Glutamatergic neuron (in vitro differentiated cells): Measurements from ENCODE around the gene FDXR. TPM values are rescaled to one million over a fixed set of nuclear protein-coding genes. Genes with fewer than 3 reads are reported as not detected.

ENCODE experiments used
- DNase-seq: peaks from one replicate; pipeline ENCODE4 v3.0.0; 2022
- H3K27ac Mint-ChIP-seq: one replicate; pipeline ENCODE4 v1.8.0; 2020; ENCODE audit warnings: mild to moderate bottlenecking, mixed read lengths, inconsistent platforms; ENCODE audit not compliant: unreplicated experiment
- H3K27me3 Mint-ChIP-seq: one replicate; pipeline ENCODE4 v1.8.0; 2020; ENCODE audit warnings: mild to moderate bottlenecking, moderate library complexity, mixed read lengths, inconsistent platforms; ENCODE audit not compliant: unreplicated experiment
- H3K36me3 Mint-ChIP-seq: one replicate; pipeline ENCODE4 v1.8.0; 2020; ENCODE audit warnings: mild to moderate bottlenecking, mixed read lengths, inconsistent platforms; ENCODE audit not compliant: unreplicated experiment
- H3K4me1 Mint-ChIP-seq: one replicate; pipeline ENCODE4 v1.8.0; 2020; ENCODE audit warnings: mild to moderate bottlenecking, low read depth, mixed read lengths, inconsistent platforms; ENCODE audit not compliant: unreplicated experiment
- H3K4me3 Mint-ChIP-seq: one replicate; pipeline ENCODE4 v1.8.0; 2020; ENCODE audit warnings: mild to moderate bottlenecking, mixed read lengths, inconsistent platforms; ENCODE audit not compliant: unreplicated experiment
- H3K9me3 Mint-ChIP-seq: one replicate; pipeline ENCODE4 v1.8.0; 2020; ENCODE audit warnings: mild to moderate bottlenecking, moderate library complexity, mixed read lengths, inconsistent platforms; ENCODE audit not compliant: unreplicated experiment
- long read RNA-seq: library from polyadenylated mRNA; unstranded; transcript quantifications from one replicate; pipeline ENCODE4 v2.0.0, GENCODE V29; 2020; ENCODE audit not compliant: unreplicated experiment
- total RNA-seq: library from RNA; stranded (reverse); fragmentation: NEBNext Ultra II Directional; extraction: Animal tissue kit (Norgen Biotek cat#: 25700); gene quantifications from one replicate; pipeline ENCODE4 v1.2.1, GENCODE V29; 2021; ENCODE audit not compliant: unreplicated experiment
- TF ChIP-seq, protein P1 (sequence below): fragments of 200-600 bp; sonication (generic); IDR thresholded peaks from one replicate; pipeline ENCODE4 v1.5.0; 2021; ENCODE audit not compliant: partially characterized antibody, unreplicated experiment

Gene FDXR, protein sequence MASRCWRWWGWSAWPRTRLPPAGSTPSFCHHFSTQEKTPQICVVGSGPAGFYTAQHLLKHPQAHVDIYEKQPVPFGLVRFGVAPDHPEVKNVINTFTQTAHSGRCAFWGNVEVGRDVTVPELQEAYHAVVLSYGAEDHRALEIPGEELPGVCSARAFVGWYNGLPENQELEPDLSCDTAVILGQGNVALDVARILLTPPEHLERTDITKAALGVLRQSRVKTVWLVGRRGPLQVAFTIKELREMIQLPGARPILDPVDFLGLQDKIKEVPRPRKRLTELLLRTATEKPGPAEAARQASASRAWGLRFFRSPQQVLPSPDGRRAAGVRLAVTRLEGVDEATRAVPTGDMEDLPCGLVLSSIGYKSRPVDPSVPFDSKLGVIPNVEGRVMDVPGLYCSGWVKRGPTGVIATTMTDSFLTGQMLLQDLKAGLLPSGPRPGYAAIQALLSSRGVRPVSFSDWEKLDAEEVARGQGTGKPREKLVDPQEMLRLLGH
- 12.1 TPM for total RNA-seq
- long read RNA-seq, transcript FDXR-201 (12 exons, 1,875 nt) = major isoform, 5 of 10 reads
- long read RNA-seq, partial matches to known transcripts = 0 of 10 reads
- long read RNA-seq, other reads (novel, unspliced or antisense) = 3 of 10 reads

DNA sequence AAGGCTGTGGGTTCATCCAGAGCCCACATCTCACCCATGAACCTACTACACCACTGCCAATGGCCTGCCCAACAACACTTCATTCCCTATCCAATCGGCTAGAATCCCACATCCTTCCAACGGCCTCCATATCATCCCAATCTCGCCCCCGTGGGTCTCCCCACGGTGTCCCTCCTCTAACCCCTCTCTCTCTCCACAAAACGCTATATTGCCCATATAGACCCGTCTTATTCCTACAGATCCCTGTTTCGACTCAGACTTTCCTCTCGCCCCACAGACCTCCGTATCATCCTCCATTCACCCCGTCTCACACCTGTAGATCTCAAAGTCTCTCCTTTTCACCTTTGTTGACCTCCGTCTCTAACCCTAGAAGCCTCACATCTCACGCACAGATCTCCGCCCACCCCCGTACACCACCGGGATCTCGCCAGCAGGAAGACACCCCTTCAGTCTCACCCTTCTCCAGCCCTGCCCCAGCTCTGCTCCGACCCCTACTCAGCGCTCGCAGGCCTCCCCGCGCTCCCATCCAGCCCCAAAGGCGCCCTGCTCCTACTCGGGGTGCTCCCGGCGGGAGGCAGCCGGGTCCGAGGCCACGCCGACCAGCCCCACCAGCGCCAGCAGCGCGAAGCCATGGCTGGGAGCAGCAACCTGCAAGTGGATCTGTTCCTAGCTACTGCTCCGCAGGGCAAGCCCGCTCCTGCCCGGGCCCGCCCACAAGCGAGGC lies at the start of gene FDXR:
FDXR (minus strand) TSS at position 682 of the 724 bp plus-strand sequence; CDS start at position 632, 50 bp downstream.
- Mint-ChIP-seq H3K27ac (peak within 1 kb of the TSS; percentile 87), H3K36me3 (no peaks in the 10 kb centered on the region), H3K4me3 (peak within 1 kb of the TSS; percentile 90), H3K27me3 (peaks cover 18% of the 10 kb centered on the region), H3K9me3 (peaks cover 12% of the 10 kb centered on the region), H3K4me1 (peaks cover 6% of the 10 kb centered on the region)
- TF ChIP-seq, protein P1, sequence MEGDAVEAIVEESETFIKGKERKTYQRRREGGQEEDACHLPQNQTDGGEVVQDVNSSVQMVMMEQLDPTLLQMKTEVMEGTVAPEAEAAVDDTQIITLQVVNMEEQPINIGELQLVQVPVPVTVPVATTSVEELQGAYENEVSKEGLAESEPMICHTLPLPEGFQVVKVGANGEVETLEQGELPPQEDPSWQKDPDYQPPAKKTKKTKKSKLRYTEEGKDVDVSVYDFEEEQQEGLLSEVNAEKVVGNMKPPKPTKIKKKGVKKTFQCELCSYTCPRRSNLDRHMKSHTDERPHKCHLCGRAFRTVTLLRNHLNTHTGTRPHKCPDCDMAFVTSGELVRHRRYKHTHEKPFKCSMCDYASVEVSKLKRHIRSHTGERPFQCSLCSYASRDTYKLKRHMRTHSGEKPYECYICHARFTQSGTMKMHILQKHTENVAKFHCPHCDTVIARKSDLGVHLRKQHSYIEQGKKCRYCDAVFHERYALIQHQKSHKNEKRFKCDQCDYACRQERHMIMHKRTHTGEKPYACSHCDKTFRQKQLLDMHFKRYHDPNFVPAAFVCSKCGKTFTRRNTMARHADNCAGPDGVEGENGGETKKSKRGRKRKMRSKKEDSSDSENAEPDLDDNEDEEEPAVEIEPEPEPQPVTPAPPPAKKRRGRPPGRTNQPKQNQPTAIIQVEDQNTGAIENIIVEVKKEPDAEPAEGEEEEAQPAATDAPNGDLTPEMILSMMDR = no peak
- DNase-seq = no peak

DNA sequence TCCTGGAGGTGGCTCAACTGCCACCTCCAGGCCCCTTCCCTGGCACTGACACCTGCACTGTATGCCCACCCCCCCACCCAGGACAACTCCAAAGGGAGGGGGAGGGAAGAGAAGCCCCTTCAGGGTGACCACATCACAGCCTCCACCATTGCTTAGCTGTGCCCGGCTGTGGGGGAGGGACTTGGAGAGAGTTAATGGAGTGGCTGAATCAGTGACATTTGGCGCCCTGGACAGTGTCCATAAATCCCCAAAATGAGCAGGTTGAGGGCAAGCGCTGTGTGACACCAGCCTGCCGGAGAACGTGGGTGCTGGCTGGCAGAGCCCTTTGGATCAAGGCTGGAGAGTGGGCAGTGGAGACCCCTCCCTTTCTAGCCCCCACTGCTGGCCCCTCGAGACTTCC lies 49.4 kb upstream of the FDXR start:
- no peak for DNase-seq
- Mint-ChIP-seq H3K27ac (no peak overlapping the region), H3K4me3 (no peak overlapping the region), H3K4me1 (peaks cover 2% of the 10 kb centered on the region), H3K27me3 (peaks cover 21% of the 10 kb centered on the region), H3K36me3 (no peaks in the 10 kb centered on the region), H3K9me3 (peaks cover 1% of the 10 kb centered on the region)
- TF ChIP-seq, protein P1 = no peak

DNA sequence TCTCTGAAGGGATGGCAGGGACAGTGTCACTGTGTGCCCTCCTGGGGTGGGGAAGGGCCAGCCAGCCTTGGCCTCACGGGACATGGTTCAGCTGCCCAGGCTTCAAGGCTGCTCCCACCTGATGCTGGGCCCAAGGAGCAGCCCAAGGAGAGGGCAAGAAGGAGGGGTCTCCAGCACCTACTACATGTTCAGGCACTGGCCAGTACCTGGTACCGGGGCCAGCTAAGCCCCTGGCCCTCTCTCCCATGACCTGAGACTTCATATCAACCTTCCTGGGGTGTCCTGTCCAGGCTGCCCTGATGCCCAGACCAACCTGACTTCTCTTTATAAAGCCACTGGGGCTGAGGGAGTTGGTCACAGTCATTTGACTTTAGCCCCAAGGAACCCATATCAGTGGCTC lies 49.0 kb upstream of the FDXR start:
- peaks cover 1% of the 10 kb centered on the region for H3K9me3 Mint-ChIP-seq
- TF ChIP-seq, protein P1 = no peak
- no peak for DNase-seq
- H3K4me3 Mint-ChIP-seq = no peak overlapping the region
- no peaks in the 10 kb centered on the region for H3K36me3 Mint-ChIP-seq
- no peak overlapping the region for H3K27ac Mint-ChIP-seq
- H3K27me3 Mint-ChIP-seq = peaks cover 21% of the 10 kb centered on the region
- peaks cover 2% of the 10 kb centered on the region for H3K4me1 Mint-ChIP-seq

DNA sequence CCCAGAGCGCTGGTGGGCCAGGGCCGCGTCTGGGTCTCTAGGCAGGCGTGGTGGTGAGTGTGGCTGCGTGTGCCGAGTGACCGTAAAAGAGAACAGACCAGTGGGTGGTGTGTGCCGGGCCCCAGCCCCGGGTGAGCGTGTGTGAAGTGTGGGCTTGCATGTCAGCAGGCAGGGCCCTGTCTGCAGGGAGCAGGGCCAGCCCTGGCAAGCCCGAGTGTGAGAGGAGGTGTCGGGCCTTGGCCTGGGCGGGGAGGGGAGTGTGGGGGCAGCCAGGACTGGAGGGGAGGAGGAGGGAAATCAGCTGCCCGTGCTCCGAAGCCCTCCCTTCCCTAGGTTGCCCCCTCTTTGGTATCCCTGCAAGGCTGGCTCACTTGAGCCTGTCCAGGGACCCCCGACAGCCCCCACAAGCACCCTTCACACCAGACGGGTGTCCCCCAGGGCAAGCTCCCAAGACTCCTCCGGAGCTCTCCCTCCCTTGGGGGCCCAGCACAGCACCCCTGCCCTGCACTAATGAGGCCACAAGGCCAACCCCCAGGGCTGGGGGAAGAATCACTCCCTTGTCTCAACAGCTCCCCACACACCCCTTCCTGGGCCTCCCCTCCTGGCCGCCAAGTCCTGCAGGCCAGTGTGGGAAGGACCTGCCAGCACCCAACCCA lies 48.4 kb upstream of the FDXR start:
- TF ChIP-seq, protein P1 = no peak
- peaks cover 20% of the 10 kb centered on the region for H3K27me3 Mint-ChIP-seq
- no peak overlapping the region for H3K27ac Mint-ChIP-seq
- no peaks in the 10 kb centered on the region for H3K36me3 Mint-ChIP-seq
- peaks cover 1% of the 10 kb centered on the region for H3K9me3 Mint-ChIP-seq
- H3K4me1 Mint-ChIP-seq = peaks cover 2% of the 10 kb centered on the region
- no peak for DNase-seq
- no peak overlapping the region for H3K4me3 Mint-ChIP-seq
